H1 (cell line): ENCODE measurements around the gene FOXA2. TPM values are rescaled to one million over a fixed set of nuclear protein-coding genes. Genes with fewer than 3 reads are reported as not detected.

Source experiments
- EGR1 ChIP-seq: IDR thresholded peaks from 2 replicates; pipeline ENCODE4 v1.6.1; 2011; ENCODE audit warnings: low read depth, low read length, borderline replicate concordance
- EZH2 ChIP-seq: fragments of 200-600 bp; sonication (generic); IDR thresholded peaks from 2 replicates; pipeline ENCODE4 v1.7.1; 2012; ENCODE audit warnings: low read depth, mild to moderate bottlenecking, moderate library complexity, low read length, inconsistent platforms; ENCODE audit not compliant: severe bottlenecking
- KDM5A ChIP-seq: fragments of 200-600 bp; IDR thresholded peaks from 2 replicates; pipeline ENCODE4 v1.7.1; 2012; ENCODE audit warnings: mild to moderate bottlenecking, low read length, inconsistent platforms, mixed read lengths
- polyA plus RNA-seq, 7 experiments: library from polyadenylated mRNA; depleted of rRNA in 3 of 7; stranded (reverse) in 5 of 7; unstranded in 2 of 7; fragments of >200 nt in 5 of 7; fragments of 200-250 nt in 2 of 7; gene quantifications; 1 replicate in 5 of 7; 2 replicates in 1 of 7; 4 replicates in 1 of 7; pipeline versions ENCODE4 v1.2.1 to v1.2.3, GENCODE V29; 2011 to 2013; ENCODE audit warnings: missing spikeins in 2 of 7, mixed read lengths in 2 of 7
- total RNA-seq: library from RNA; stranded (reverse); fragmentation: NEBNext Ultra II Directional; extraction: Animal tissue kit (Norgen Biotek cat#: 25700); gene quantifications from 2 replicates; pipeline ENCODE4 v1.2.1, GENCODE V29; 2021
- TF ChIP-seq, protein P1 (sequence below): IDR thresholded peaks from 2 replicates; pipeline ENCODE4 v1.6.1; 2012; ENCODE audit warnings: inconsistent platforms

Gene FOXA2
- total and polyA plus RNA-seq, 2 of the 8 experiments (the other 6 are each of a cell fraction or from before 2014, with no cell fraction given) = not detected

DNA sequence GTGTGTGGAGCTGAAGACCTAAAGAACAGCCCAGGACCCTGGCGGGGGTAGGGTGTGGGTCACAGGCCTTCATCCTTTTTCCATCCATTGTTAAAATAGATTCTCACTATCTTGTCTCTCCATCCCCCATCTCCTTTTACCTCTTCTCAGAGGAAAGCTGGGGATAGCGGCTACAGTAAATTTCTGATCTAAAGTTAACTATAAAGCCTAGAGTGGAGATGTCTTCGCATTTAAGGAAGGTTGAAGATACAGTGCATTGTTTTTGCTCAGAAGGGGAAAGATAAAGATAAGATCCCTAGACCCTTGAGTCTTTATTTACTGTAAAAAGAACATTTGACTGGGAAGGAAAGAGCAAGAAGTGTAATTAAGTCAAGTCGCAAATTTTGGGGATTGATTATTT lies 8.6 kb downstream of the FOXA2 start (continued):
- TF ChIP-seq EZH2 (no peak), EGR1 (no peak), KDM5A (no peak)
- TF ChIP-seq, protein P1, sequence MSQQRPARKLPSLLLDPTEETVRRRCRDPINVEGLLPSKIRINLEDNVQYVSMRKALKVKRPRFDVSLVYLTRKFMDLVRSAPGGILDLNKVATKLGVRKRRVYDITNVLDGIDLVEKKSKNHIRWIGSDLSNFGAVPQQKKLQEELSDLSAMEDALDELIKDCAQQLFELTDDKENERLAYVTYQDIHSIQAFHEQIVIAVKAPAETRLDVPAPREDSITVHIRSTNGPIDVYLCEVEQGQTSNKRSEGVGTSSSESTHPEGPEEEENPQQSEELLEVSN = no peak
